ENCODE results near the gene BCHE. TPM values are rescaled to one million over a fixed set of nuclear protein-coding genes. Genes with fewer than 3 reads are reported as not detected.

Gene BCHE
- total and polyA plus RNA-seq, 3 donors from 2014 or later: 1.1 to 7.4 (median 2.4) TPM

GRCh38 chr3:165775824-165776223, 61.4 kb downstream of the BCHE start:
- Histone ChIP-seq H3K27ac (no peak overlapping the region), H3K9me3 (no peaks in the 10 kb centered on the region), H3K36me3 (ENCODE audit: low read depth, missing control alignments) (no peaks in the 10 kb centered on the region), H3K4me1 (no peaks in the 10 kb centered on the region), H3K4me3 (no peak overlapping the region), H3K27me3 (no peaks in the 10 kb centered on the region)
- intact Hi-C loops (cut with DNase I; ENCODE audit: low total_unique reads): no loop called here
- TF ChIP-seq, protein P1, sequence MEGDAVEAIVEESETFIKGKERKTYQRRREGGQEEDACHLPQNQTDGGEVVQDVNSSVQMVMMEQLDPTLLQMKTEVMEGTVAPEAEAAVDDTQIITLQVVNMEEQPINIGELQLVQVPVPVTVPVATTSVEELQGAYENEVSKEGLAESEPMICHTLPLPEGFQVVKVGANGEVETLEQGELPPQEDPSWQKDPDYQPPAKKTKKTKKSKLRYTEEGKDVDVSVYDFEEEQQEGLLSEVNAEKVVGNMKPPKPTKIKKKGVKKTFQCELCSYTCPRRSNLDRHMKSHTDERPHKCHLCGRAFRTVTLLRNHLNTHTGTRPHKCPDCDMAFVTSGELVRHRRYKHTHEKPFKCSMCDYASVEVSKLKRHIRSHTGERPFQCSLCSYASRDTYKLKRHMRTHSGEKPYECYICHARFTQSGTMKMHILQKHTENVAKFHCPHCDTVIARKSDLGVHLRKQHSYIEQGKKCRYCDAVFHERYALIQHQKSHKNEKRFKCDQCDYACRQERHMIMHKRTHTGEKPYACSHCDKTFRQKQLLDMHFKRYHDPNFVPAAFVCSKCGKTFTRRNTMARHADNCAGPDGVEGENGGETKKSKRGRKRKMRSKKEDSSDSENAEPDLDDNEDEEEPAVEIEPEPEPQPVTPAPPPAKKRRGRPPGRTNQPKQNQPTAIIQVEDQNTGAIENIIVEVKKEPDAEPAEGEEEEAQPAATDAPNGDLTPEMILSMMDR (IDR thresholded peaks at IDR 0.05): no peak
- no peak for TF ChIP-seq POLR2A (IDR thresholded peaks at IDR 0.05)
- WGBS, 2 donors: 67 to 72% methylated on average over 3 of the region's 3 CpGs
- DNase-seq: no peak

DNA sequence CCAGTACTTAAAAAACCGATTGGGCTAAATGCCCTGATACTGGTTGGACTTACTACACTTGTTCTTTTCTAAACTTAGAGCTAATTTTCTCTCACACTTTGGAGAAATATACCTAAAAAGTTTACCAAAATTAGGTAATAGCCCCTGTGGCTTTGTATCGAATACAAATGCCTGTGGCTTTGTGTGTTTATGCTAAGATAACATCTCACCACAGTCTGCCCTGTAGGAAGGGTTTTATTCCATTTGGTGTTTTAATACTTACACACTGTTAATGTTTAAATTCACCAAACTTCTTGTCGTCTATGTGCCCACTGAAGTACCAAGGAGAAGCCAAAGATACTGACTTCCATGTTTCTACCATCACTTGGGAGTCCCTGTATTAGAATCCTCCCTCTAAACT, 66.4 kb downstream of the BCHE start:
- Histone ChIP-seq H3K4me1 (no peaks in the 10 kb centered on the region), H3K36me3 (ENCODE audit: low read depth, missing control alignments) (no peaks in the 10 kb centered on the region), H3K9me3 (no peaks in the 10 kb centered on the region), H3K4me3 (no peak overlapping the region), H3K27me3 (no peaks in the 10 kb centered on the region), H3K27ac (no peak overlapping the region)
- TF ChIP-seq, protein P1 (IDR thresholded peaks at IDR 0.05): no peak
- no peak for TF ChIP-seq POLR2A (IDR thresholded peaks at IDR 0.05)
- no peak for DNase-seq
- intact Hi-C loops (cut with DNase I; ENCODE audit: low total_unique reads): no loop called here
- 77 to 80% methylated on average over 3 of the region's 3 CpGs for WGBS, 2 donors

- no peak for DNase-seq
- Histone ChIP-seq H3K9me3 (no peaks in the 10 kb centered on the region), H3K36me3 (ENCODE audit: low read depth, missing control alignments) (no peaks in the 10 kb centered on the region), H3K27me3 (no peaks in the 10 kb centered on the region), H3K4me1 (no peaks in the 10 kb centered on the region), H3K4me3 (no peak overlapping the region), H3K27ac (no peak overlapping the region)
- TF ChIP-seq POLR2A (IDR thresholded peaks at IDR 0.05): no peak
- TF ChIP-seq, protein P1 (IDR thresholded peaks at IDR 0.05): no peak
- intact Hi-C loops (cut with DNase I; ENCODE audit: low total_unique reads): no loop called here
- WGBS, 2 donors: 75 to 96% methylated on average over 4 of the region's 4 CpGs
Measured at GRCh38 chr3:165768680-165769079, 68.5 kb downstream of the BCHE start.

DNA sequence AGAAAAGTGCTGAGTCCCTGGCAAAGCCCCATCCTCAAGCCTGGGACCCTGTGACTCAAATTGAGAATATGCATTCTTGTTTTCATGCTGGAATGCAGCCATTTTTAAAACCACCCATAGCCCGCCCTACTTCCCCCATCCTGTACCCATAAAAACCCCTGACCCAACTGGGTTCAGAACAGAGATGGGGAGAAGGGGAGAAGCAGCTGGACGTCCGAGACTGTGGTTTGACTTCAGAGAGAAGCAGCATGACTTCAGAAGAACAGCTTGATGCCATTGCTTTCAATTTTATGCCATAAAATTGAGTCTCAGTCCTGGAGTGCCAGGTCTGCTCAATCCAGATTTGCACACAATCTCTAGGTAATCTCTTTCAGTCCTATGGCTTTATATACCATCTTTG, 78.2 kb downstream of the BCHE start:
- Histone ChIP-seq H3K27ac (no peak overlapping the region), H3K4me3 (no peak overlapping the region), H3K36me3 (ENCODE audit: low read depth, missing control alignments) (no peaks in the 10 kb centered on the region), H3K4me1 (no peaks in the 10 kb centered on the region), H3K27me3 (no peaks in the 10 kb centered on the region), H3K9me3 (no peaks in the 10 kb centered on the region)
- intact Hi-C loops (cut with DNase I; ENCODE audit: low total_unique reads): no loop called here
- no peak for DNase-seq
- WGBS, 2 donors: 90 to 93% methylated on average over 3 of the region's 3 CpGs
- TF ChIP-seq, protein P1 (IDR thresholded peaks at IDR 0.05): no peak
- no peak for TF ChIP-seq POLR2A (IDR thresholded peaks at IDR 0.05)

GRCh38 chr3:165755571-165755970, 81.7 kb downstream of the BCHE start:
- H3K36me3 ChIP-seq (ENCODE audit: low read depth, missing control alignments): no peaks in the 10 kb centered on the region
- H3K9me3 ChIP-seq: no peaks in the 10 kb centered on the region
- no peak for DNase-seq
- H3K27me3 ChIP-seq: no peaks in the 10 kb centered on the region
- intact Hi-C loops (cut with DNase I; ENCODE audit: low total_unique reads): no loop called here
- H3K27ac ChIP-seq: no peak overlapping the region
- 94 to 97% methylated on average over 1 of the region's 1 CpG for WGBS, 2 donors
- no peak overlapping the region for H3K4me3 ChIP-seq
- TF ChIP-seq, protein P1 (IDR thresholded peaks at IDR 0.05): no peak
- no peak for TF ChIP-seq POLR2A (IDR thresholded peaks at IDR 0.05)
- no peaks in the 10 kb centered on the region for H3K4me1 ChIP-seq
